Measurements from ENCODE around the gene CD3G. TPM values are rescaled to one million over a fixed set of nuclear protein-coding genes. Genes with fewer than 3 reads are reported as not detected.
A peak's percentile ranks its signal among the peaks of the same experiment; 100 is the strongest.

The CD3G gene
- total RNA-seq, 1 donor: not detected

GRCh38 chr11:118349475-118349874 lies 5.3 kb downstream of the CD3G start:
- no peak overlapping the region for H3K4me3 ChIP-seq (ENCODE audit: low read depth, low read length)
- TF ChIP-seq, protein P1, sequence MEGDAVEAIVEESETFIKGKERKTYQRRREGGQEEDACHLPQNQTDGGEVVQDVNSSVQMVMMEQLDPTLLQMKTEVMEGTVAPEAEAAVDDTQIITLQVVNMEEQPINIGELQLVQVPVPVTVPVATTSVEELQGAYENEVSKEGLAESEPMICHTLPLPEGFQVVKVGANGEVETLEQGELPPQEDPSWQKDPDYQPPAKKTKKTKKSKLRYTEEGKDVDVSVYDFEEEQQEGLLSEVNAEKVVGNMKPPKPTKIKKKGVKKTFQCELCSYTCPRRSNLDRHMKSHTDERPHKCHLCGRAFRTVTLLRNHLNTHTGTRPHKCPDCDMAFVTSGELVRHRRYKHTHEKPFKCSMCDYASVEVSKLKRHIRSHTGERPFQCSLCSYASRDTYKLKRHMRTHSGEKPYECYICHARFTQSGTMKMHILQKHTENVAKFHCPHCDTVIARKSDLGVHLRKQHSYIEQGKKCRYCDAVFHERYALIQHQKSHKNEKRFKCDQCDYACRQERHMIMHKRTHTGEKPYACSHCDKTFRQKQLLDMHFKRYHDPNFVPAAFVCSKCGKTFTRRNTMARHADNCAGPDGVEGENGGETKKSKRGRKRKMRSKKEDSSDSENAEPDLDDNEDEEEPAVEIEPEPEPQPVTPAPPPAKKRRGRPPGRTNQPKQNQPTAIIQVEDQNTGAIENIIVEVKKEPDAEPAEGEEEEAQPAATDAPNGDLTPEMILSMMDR (IDR thresholded peaks at IDR 0.05; ENCODE audit: insufficient read depth, low read length): no peak

DNA sequence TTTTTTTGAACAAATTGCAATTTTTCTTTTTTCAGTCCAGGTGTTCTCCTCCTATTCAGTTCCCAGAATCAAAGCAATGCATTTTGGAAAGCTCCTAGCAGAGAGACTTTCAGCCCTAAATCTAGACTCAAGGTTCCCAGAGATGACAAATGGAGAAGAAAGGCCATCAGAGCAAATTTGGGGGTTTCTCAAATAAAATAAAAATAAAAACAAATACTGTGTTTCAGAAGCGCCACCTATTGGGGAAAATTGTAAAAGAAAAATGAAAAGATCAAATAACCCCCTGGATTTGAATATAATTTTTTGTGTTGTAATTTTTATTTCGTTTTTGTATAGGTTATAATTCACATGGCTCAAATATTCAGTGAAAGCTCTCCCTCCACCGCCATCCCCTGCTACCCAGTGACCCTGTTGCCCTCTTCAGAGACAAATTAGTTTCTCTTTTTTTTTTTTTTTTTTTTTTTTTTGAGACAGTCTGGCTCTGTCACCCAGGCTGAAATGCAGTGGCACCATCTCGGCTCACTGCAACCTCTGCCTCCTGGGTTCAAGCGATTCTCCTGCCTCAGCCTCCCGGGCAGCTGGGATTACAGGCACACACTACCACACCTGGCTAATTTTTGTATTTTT lies 9.1 kb downstream of the CD3G start:
- no peak overlapping the region for H3K4me3 ChIP-seq (ENCODE audit: low read depth, low read length)
- TF ChIP-seq, protein P1 (IDR thresholded peaks at IDR 0.05; ENCODE audit: insufficient read depth, low read length): peak; percentile 55

More at GRCh38 chr11:118349475-118349874, 5.3 kb downstream of the CD3G start:
- DNase-seq (ENCODE audit: low read depth): no peak

DNA sequence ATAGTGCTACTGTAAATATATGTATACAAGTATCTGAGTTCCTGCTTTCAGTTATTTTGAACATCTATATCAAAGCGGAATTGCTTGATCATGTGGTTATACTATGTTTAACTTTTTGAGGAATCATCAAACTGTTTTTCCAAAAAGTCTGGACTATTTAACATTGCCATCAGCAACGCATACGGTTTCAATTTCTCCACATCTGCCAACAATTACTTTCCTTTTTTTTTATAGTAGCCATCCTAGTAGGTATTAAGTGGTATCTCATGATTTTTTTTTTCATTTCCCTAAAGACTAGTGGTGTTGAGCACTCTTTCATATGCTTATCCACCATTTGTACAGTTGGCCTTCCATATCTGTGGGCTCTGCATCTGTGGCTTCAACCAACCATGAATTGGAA lies 13.9 kb downstream of the CD3G start:
- H3K4me3 ChIP-seq (ENCODE audit: low read depth, low read length): no peak overlapping the region
- peak; percentile 18 for DNase-seq (ENCODE audit: low read depth)
- TF ChIP-seq, protein P1 (IDR thresholded peaks at IDR 0.05; ENCODE audit: insufficient read depth, low read length): no peak

More for the DNA sequence above, 9.1 kb downstream of the CD3G start:
- peak; percentile 49 for DNase-seq (ENCODE audit: low read depth)

DNA sequence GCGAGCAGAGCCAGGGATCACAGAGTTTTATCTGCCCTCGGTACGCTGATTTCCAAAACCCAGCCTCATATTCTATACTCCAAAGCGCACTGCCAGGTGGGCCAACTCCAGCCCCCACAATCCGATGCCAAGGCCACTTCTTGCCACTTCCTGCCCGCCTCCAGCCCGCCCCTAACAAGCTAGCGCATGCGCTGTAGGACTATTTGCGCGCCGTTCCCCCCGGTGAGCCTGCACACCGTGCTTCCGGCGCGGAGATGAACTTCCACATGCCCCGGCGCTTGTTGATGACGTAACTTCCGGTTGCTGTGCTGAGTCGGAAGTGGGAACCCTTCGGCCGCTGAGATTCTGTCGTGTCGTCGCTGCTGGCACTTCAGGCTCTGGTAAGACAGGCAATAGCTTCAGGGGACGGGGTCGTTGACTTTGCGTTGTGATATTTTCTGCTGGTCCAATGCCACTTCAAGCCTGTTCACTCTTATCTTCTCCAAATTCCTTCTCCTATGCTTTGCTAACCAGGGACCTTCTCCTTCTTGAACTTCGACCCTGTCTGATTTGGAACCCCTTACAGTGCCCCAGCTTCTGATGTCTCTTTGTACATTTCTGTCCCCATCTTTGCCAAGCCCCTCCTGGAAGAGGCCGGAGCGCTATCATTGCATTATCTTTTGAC lies 15.3 kb downstream of the CD3G start, which contains the start of gene UBE4A:
UBE4A (plus strand) TSS at position 306 of the 664 bp plus-strand sequence. CDS start 5,481 bp downstream, outside the sequence.
- peak within 1 kb of the TSS; percentile 98 for H3K4me3 ChIP-seq (ENCODE audit: low read depth, low read length)
- peak; percentile 95 for DNase-seq (ENCODE audit: low read depth)
- TF ChIP-seq, protein P1 (IDR thresholded peaks at IDR 0.05; ENCODE audit: insufficient read depth, low read length): no peak

DNA sequence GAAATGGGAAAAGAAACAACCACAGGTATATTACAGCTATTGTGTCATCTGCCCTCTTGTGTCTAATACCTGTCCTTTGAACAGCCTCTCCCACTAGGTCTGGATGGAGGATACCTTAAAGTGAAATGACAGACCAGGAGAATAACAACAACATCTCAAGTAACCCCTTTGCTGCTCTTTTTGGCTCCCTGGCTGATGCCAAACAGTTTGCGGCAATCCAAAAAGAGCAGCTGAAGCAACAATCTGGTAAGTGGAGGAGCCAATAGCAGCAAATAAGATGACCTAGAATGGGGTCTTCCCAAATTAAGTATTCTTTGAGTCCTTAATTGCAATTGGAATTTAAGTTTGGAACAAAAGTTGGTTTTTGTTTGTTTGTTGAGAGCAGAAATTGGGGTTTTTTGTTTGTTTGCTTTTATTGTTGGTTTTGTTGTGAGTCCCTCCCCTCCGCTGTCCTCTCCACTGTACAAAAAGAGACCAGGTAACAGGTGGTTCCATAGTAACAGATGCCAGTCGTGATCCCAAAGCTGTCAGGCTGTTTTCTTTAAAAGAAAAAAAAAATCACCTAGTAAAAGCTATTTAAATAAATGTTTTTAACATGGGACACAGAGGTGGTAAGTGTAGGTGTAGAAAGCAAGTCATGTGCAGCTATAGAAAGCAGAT lies 20.9 kb downstream of the CD3G start:
- no peak overlapping the region for H3K4me3 ChIP-seq (ENCODE audit: low read depth, low read length)
- TF ChIP-seq, protein P1 (IDR thresholded peaks at IDR 0.05; ENCODE audit: insufficient read depth, low read length): no peak
- DNase-seq (ENCODE audit: low read depth): no peak

GRCh38 chr11:118366287-118366686 lies 22.1 kb downstream of the CD3G start:
- no peak overlapping the region for H3K4me3 ChIP-seq (ENCODE audit: low read depth, low read length)
- TF ChIP-seq, protein P1 (IDR thresholded peaks at IDR 0.05; ENCODE audit: insufficient read depth, low read length): no peak
- no peak for DNase-seq (ENCODE audit: low read depth)
